ENCODE measurements around the gene DR1.

Gene DR1

DNA sequence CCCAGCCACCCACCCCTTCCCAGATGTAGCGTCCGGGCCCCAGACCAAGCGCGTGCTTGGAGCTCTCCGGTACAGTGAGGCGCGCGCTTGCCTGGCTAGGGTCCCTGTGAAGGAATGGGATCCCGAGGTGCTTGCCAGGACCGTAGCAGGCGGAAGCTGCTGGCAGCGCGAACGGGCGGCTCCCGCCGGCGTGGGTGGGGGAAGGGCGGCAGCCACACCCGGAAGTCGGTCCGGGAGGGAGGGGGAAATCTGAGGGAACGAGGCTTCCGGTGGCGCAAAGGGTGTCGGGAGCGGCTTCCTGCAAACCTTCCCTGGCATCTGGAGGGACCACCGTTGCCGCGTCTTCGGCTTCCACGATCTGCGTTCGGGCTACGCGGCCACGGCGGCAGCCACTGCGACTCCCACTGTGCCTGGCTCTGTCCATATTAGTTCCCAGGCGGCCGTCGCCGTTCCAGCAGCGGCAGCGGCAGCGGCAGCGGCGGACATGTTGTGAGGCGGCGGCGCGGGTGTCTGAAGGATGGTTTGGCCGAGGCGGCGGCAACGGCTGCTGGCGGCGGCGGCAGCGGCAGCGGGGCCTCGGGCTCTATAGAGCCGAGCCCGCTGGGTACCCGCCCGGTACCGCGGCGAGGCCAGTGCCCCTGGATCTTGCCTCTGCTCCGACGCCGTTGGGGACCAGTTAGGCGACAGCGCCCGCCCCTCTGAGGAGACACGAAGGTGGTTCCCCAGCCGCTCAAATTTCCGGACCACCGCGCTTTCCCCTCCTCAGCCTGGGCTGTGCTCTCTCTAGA, at the start of gene DR1:
Gene DR1, plus strand, starts transcription at position 275 of the 788 bp plus-strand sequence. CDS start 739 bp downstream, outside the sequence.
- DNase-seq, result peak; percentile 94

DNA sequence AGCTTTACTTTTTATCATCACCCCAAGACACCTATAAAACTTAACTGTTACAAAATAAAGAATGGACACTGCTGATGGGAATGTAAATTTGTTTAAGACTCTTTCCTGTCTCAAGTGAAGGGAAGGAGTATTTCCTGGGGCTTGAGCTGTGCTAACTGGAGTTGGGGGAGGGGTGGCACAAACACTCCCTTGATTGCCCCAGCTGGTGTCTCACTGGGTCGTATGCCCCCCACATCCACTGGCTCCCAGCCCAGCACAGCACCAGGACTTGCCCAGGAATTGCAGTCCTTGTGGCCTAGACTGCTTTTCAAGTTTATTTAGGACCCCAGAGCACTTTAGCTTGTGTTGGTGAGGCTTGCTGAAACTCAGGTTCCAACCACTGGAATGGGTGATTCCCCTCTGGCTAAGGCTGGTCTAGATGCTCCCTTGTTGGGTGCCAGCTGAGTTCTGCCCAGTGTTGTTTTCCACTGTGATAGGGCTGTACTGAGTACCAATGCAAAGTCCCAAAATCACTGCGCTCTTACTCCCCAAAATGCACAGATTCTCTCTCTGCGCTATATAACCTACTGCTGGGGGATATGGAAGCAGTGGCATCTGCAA, 49.1 kb upstream of the DR1 start:
- DNase-seq, result no peak

DNA sequence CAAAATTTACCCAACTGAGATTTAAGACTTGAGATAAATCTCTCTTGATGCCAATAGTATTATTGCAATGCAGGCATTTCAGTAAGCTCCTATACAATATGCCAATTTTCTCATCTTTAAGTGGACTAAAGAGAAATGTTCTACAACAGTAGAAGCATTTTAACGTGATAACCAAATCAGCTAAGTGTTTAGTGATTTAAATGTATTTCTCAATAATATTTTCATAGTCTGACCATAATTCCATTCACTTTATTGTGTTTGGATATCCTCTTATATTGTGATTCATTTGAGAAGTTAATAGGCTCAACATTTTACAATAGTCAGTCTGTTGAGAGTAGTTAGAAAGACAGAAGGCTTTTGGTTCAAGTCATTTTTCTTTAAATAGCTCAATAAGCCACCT, 44.6 kb upstream of the DR1 start:
- no peak for DNase-seq

DNA sequence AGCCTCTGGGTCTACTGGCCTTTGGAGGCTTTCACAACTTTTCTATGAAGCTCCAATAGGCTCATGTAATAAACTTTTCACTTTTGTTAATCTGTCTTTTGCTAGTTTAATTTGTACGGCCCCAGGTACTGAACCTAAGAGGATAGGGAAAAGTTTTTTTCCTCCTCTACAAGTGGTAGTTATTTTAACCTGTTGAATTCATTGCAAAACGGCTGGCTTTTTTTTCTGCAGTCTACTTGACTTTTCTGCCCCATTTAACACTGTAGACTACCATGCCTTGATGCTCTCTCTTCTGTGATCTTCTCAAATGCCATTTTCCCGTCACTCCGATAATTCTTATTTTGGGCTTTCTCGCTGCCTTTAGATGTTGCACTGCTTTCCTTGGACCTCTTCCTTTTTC, 43.6 kb upstream of the DR1 start:
- no peak for DNase-seq

DNA sequence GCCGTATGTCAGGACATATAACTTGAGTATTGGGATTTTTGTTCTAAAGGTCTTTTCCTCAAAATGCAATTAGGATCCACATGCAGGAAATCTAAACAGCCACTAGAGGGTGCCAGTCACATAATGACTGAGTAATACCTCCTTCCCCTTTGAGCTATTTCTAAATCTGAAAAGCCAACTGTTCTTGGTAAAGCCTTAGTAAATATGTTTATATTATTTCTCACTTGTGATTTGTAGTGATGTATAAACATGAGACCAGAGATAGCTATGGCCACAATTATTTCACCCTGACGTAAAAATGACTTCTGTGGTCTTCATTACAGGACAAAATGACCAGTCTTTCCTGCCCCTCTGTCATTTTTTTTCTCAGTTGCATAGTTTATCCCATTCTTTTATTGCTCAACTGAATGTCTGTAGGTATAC, 41.0 kb upstream of the DR1 start:
- DNase-seq, result no peak

DNA sequence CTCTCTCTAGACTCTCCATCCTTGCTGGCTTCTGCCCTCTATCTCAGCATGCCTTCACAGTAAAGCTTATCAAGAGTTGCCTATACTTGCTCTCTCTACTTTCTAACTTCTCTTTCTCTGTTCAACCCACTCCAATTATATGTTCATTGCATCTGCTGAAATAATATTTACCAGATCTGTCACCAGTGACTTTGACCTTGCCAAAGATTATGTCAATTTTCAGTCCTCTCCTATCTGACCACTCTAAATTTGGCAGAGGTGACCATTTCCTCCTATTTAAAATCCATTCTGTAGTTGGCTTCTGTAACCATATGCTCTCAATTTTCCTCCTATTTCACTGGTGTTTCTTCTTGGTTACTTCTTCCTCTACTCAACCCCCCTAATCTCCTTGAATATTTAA, 38.8 kb upstream of the DR1 start:
- no peak for DNase-seq

DNA sequence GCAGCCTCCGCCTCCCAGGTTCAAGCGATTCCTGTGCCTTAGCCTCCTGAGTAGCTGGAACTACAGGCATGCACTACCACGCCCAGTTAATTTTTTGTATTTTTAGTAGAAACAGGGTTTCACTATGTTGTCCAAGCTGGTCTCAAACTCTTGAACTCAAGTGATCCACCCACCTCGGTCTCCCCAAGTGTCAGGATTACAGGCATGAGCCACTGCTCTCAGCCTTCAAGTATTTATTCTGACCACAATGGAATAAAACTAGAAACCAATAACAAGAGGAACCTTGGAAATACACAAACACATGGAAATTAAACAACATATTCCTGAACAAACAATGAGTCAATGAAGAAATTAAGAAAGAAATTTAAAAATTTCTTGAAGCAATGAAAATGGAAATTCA, 32.7 kb upstream of the DR1 start:
- DNase-seq, result no peak

DNA sequence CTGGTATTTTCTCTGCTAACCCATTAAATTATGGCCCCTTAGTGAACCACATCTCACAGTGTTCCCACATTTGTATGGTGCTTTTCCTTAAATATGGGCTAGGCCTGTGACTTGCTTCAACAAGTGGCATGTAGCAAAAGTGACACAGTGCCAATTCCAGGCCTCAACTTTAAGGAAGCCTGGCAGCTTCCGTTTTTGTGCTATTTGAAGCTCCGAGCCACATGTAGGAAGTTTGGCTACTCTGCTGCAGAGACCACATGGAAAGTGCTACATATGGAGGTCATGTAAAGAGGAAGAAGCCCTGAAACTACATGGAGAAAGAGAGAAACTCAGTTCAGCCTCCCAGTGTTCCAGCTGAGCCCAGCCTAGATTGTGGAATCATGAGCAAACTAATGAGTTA, 28.5 kb upstream of the DR1 start:
- no peak for DNase-seq

DNA sequence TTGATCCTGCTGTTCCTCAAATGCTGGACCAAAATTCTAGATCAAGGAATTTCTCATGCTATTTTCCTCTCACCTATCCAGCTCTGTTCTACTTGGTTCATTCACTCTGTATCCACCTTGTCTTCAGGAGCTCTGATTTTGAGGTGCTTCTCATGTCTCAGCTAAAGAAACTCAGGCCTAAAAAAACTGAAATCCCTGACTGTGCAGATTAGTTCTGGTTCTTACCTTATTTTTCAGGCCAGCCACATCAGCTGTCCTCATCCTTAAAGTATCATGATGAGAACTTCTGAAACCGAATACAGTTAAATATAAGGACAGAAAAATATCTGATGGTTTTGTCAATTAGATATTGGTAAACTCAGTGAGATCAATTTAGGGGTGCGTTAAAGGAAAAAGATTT, 27.8 kb upstream of the DR1 start:
- DNase-seq, result no peak

DNA sequence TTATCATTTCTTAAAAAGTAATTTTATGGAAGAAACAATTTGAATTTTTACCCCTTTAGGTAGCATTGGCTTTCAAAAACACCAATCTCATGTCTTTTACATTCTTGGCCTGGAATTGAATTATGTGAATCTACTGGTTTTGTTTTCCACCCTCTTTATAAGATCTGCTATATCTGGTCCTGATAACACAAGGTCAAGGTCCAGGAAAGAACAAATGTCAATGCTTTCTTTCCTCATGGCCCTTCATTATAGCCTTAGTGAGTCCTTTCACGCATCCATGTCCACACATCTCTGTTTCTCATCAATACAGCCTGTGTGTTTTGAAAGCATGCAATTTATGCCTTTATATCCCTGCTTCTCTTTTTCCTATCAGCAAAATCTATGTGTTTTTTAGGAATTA, 24.0 kb upstream of the DR1 start:
- DNase-seq, result no peak

DNA sequence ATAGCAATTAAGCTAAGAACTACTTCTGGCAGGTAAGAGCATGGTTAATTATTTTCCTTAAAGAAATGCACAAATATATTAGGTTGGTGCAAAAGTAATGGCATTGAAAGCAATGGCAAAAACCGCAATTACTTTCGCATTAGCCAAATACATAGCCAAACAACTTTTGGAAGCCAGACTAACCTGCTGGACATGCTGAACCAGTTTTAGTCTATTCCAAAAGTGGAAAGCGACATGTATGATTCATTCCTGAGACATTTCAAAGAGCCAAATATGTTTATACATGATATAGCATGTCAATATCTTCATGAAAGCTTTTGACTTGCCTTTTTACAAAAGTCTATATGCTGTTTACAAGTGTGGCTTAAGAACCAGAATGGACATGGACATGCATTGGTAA, 23.4 kb upstream of the DR1 start:
- no peak for DNase-seq

DNA sequence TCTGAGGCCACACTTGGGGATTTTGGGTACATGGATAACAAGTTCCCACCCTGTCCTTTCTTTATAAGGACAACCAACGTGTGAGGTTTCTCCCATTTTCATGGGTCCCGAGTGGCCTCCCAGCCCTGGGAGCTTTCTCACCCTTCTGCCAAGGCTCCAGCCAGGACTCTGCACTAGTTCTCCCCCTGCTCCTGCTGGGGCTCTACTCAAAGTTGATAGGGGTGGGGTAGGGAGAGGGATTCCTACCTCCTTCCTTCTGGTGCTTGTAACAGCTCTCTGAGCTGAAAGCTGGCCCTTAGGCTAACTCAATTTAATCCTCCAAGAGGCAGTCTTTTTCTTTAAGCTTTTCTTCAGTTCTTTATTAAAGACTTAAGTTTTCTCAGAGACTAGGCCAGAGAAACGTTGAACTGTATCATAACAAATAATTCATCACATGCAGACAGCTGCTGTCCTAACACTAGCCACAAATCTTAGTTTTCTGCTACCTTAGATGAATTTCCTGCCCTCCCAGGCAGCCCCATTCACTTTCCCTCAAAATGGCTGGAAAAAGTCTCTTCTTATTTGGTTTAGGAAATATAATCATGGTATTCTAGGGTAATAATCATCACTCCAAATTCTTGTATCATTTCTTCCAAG, 22.4 kb upstream of the DR1 start:
- DNase-seq, result no peak

DNA sequence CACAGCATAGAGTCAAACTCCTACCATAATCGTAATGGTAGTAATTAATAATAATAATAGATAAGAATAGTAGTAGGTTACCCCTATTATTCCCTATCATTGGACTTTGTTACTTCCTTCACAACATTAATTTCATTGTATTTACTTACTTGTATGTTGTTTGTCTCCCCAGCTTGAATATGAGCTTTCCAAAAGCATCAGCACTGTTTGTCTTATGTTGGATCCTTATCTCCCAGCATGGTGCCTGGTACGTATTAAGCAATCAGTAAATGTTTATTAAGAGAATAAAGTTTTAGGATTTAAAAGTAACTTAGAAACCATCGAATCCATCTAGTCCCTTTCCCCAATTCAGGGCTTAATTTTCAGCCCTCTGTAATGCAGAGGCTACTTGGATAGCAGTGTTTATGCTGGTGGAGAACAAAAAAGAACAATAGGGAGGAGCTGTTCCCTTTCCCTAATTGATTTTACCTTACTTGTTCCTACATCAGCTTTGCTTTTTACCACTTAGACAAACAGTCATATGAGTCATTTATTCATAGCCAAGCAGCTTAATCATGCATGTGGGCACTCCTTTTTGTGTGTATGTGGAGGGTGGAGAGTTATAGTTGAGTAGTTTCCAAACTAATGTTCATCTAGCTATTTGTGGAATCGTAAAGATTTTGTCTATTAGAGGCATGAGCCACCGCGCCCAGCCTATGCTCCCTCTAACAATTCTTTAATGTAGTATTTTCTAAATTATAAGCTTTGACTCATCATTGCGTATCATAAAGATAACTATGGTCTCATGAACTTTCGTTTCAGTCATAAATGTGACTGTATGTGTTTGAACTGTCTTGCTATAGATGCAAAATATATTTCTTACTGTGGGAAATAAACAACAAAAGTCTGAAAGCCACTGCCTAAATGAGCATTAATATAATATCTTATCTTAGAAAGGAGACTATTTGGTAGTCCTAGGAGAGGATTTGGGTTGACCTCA, 20.9 kb upstream of the DR1 start:
- DNase-seq, result no peak

DNA sequence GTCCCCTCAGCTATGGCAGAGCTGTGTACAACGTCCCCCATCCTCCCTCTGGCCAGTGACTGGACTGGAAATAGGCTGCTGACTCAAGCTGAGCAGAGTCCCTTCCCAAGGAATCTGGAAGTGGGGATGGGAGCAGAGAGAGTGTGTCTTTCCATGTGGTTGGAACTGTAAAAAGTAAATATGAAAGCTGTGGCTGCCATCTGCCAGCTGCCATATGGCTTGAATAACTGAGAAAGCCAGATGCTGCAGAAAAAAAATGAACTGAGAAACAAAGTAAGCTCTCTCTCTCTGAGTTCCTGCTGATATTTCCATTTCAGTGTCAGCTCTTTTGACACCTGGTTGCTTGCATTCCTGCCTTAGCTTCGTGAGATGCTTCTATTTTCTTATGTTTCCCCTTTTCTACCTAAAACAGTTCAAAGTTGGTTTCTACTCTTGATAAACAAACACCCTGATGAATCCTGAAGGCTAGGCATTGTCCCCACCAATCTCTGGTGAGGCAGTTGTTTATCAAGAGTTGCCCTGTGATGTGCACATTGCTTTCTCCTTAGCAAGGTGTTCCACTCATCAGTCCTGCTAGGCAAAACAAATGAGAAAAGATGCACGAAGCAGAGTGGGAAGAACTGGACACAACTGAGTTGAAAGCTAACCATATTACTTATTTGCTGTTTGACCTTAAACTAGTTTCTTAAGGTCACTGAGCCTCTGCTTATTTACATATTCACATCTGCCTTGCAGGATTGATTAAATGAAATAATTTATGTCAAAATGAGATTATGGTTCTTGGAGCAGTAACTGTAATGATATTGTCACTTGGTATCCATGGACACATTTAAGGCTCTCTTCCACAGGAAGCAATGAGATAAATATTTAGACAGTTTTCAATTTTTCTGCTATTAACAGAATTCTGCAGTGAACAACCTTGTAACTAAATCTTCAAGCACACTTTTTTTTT, 16.6 kb upstream of the DR1 start:
- no peak for DNase-seq

DNA sequence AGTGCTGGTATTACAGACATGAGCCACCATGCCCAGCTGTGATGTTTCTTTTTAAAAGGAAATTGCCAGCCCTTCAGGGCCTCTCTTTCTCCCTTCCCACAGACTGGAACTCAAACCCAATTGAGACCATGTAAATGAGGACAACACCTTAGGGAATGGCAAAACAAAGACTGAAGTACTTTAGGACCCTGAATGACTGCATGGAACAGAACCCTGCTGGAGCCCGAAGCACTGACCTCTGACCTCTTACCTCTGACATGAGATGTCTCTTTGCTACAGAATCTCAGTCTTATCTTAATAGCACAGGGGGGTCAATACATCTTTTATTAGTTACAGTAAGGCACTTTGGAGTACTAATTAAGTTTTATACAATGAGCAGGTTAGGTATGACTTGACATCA, 15.5 kb upstream of the DR1 start:
- DNase-seq, result no peak

DNA sequence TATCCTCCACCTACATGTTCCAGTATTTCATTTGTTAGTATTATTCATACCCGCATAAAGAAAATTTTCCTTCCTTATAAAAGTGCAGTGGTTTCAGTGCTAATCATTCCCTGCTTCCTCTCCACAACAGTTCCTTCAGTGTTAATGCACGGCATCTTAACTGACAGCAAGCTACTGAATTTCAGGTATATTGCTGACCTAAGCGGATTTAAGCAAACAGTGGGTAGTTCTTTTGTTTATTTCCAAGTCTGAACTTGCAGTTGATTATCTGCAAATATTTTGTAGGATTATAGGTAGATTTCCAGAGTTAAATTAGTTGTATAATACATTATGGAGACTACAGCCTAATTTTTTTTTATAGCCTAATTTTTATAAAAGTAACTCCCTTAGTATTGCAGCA, 15.1 kb upstream of the DR1 start:
- DNase-seq, result no peak

DNA sequence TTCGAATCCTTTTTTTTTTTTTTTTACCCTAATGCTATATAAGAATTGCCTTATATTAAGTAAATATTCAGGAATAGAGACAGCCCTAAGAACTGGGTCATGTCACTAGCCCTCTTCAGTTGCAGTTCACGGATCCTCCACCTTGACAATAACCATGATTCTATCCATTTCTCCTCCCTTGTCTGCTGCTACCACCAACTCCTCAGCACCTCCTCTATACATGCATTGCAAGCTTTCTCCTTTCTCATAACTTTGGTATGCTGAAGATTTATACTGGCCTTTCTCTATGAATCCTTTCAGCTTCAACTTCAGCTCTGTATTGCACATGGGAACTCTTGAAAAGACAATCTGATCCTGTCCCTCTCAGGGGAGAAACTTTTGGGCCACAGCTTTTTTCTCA, 14.3 kb upstream of the DR1 start:
- no peak for DNase-seq

DNA sequence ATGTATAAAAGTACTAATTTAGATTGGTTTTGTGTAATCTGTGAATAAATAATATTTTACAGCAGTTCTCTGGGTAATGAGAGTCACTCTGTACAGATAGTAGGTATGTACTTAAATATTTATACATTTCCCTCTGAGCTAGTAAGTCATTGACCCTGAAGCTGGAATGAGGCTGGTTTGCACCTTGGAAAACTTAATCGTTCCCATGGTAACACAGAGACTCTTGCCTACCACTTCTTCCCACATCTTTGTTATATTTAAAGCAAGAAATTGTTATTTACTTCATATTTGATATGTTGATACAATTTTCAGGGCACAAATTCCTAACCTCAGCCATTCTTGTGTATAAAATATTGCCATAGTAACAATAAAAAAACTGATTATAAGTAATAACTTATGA, 13.3 kb upstream of the DR1 start:
- DNase-seq, result no peak

DNA sequence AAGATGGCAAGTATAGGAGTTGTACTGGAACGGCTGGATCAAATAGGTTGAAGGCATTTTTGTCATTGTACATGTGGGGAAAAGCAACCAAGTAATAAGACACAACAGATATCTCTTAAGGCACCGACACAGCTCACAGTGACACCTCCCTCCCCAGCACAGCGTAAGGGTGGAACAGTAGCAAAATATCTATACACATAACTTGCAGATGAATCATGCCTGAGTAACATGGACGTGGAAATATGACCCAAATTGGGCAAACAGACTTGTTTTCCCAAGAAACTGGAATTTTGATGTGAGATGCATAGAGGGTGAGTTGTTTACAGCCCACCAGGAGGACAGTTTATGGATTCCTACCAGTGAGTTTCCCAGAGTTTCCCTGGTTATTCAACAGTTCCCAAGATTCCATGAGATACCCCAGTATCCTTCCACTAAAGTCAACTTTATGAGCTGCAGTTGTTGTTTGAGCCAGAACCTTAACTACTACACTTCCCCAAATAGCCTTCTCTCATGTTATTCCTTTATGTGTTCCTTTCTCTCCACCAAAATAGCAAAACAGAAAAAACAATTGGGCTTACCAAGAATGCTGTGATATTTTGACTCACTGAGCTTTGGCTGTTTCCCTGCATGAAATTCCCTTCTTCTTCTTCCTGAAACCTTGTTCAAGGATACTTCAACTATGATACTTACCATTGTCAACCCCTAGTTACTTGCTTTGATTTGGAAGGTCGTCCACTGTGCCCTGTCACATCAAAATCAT, 7.1 kb upstream of the DR1 start:
- DNase-seq, result no peak

DNA sequence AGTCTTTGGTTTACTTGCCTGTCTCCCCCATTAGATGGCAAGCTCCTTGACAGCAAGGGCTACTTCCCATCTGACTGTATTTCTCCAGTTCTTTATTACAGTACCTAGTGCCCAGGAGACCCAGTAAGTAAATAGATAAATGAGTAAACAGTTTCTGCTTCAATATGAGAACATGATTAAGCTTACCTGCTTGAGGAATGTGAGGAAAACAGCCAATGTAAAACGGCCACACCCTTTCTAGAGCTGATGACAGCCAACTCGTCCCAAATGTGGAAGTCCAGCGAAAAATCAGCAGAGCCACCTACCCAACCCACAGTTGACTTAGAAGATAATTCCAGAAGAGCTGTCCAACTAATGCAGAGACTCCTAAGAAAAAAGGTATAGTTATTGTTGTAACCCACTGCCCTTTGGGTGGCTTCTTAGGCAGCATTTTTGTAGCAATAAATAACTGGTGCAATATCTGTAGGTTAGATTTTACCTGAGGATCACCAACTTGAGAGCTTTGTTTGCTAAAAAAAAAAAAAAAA, 6.5 kb upstream of the DR1 start:
- no peak for DNase-seq

DNA sequence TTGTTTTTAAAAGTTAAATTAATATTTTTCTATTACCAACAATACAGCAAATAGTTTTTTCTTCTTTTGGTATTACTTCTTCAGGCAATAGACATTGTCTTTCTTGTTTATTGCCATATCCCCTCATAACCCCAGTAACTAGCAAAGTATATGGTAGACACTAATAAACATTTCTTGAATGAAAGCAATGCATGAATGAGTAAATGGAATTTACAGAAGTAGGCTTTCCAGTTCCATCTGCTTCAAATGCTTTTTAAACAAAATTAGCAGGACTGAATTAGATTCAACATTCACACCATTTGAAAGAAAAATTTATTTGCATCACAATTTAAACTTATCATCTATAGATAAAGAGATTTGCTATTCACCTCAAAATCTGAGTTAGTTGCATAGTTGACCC, 5.6 kb upstream of the DR1 start:
- no peak for DNase-seq

Measured in activated CD4-positive, CD25-positive, alpha-beta regulatory T cell treated with anti-CD3 and anti-CD28 coated beads, Interleukin-2, amount 50 U/mL, for 72 hours (primary cell).